ENCODE measurements around the gene TERT.

- TF ChIP-seq CTCF (conservative IDR thresholded peaks at IDR 0.05; ENCODE audit: low read length) (no peak), EZH2phosphoT487 (IDR thresholded peaks at IDR 0.05; ENCODE audit: borderline replicate concordance) (no peak)
Measured at GRCh38 chr5:1215320-1216096, 79.4 kb downstream of the TERT start.
